ENCODE results near the gene SDK1.

DNA sequence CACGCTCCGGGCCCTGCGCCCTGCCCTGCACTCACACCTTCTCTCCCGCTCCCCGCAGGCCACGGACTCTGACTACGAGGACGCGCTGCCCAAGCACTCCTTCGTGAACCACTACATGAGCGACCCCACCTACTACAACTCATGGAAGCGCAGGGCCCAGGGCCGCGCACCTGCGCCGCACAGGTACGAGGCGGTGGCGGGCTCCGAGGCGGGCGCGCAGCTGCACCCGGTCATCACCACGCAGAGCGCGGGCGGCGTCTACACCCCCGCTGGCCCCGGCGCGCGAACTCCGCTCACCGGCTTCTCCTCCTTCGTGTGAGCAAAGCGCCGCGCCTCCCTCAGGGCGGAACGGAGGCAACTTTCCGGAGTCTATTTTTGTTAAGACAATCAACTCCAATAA, 964.0 kb downstream of the SDK1 start:
- TF ChIP-seq, protein P1, sequence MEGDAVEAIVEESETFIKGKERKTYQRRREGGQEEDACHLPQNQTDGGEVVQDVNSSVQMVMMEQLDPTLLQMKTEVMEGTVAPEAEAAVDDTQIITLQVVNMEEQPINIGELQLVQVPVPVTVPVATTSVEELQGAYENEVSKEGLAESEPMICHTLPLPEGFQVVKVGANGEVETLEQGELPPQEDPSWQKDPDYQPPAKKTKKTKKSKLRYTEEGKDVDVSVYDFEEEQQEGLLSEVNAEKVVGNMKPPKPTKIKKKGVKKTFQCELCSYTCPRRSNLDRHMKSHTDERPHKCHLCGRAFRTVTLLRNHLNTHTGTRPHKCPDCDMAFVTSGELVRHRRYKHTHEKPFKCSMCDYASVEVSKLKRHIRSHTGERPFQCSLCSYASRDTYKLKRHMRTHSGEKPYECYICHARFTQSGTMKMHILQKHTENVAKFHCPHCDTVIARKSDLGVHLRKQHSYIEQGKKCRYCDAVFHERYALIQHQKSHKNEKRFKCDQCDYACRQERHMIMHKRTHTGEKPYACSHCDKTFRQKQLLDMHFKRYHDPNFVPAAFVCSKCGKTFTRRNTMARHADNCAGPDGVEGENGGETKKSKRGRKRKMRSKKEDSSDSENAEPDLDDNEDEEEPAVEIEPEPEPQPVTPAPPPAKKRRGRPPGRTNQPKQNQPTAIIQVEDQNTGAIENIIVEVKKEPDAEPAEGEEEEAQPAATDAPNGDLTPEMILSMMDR (IDR thresholded peaks at IDR 0.05), result no peak
- TF ChIP-seq SP1 (CRISPR knock-in tag; conservative IDR thresholded peaks at IDR 0.05), result no peak
- no peak for TF ChIP-seq ELF4 (CRISPR knock-in tag; IDR thresholded peaks at IDR 0.05; ENCODE audit: low read depth)
- no peak for TF ChIP-seq MYBL2 (CRISPR knock-in tag; IDR thresholded peaks at IDR 0.05)
- no peak for TF ChIP-seq NFYB (CRISPR knock-in tag; conservative IDR thresholded peaks at IDR 0.05; ENCODE audit: low read depth)
- TF ChIP-seq KAT7 (CRISPR knock-in tag; IDR thresholded peaks at IDR 0.05; ENCODE audit: borderline replicate concordance), result no peak
- TF ChIP-seq, protein P2, sequence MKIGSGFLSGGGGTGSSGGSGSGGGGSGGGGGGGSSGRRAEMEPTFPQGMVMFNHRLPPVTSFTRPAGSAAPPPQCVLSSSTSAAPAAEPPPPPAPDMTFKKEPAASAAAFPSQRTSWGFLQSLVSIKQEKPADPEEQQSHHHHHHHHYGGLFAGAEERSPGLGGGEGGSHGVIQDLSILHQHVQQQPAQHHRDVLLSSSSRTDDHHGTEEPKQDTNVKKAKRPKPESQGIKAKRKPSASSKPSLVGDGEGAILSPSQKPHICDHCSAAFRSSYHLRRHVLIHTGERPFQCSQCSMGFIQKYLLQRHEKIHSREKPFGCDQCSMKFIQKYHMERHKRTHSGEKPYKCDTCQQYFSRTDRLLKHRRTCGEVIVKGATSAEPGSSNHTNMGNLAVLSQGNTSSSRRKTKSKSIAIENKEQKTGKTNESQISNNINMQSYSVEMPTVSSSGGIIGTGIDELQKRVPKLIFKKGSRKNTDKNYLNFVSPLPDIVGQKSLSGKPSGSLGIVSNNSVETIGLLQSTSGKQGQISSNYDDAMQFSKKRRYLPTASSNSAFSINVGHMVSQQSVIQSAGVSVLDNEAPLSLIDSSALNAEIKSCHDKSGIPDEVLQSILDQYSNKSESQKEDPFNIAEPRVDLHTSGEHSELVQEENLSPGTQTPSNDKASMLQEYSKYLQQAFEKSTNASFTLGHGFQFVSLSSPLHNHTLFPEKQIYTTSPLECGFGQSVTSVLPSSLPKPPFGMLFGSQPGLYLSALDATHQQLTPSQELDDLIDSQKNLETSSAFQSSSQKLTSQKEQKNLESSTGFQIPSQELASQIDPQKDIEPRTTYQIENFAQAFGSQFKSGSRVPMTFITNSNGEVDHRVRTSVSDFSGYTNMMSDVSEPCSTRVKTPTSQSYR (CRISPR knock-in tag; IDR thresholded peaks at IDR 0.05), result no peak
- no peak for TF ChIP-seq FOXP4 (CRISPR knock-in tag; IDR thresholded peaks at IDR 0.05)
- no peak for TF ChIP-seq CREB1 (CRISPR knock-in tag; IDR thresholded peaks at IDR 0.05)
- no peak for TF ChIP-seq AFF4 (CRISPR knock-in tag; IDR thresholded peaks at IDR 0.05; ENCODE audit: borderline replicate concordance)
- no peak for TF ChIP-seq ZSCAN18 (CRISPR knock-in tag; IDR thresholded peaks at IDR 0.05)
- TF ChIP-seq ZNF532 (CRISPR knock-in tag; IDR thresholded peaks at IDR 0.05; ENCODE audit: borderline replicate concordance), result no peak
- TF ChIP-seq, protein P3, sequence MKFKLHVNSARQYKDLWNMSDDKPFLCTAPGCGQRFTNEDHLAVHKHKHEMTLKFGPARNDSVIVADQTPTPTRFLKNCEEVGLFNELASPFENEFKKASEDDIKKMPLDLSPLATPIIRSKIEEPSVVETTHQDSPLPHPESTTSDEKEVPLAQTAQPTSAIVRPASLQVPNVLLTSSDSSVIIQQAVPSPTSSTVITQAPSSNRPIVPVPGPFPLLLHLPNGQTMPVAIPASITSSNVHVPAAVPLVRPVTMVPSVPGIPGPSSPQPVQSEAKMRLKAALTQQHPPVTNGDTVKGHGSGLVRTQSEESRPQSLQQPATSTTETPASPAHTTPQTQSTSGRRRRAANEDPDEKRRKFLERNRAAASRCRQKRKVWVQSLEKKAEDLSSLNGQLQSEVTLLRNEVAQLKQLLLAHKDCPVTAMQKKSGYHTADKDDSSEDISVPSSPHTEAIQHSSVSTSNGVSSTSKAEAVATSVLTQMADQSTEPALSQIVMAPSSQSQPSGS (CRISPR knock-in tag; IDR thresholded peaks at IDR 0.05; ENCODE audit: borderline replicate concordance, low read depth), result no peak
- no peak for TF ChIP-seq SMAD4 (CRISPR knock-in tag; IDR thresholded peaks at IDR 0.05)

Data from WTC11 (cell line).